Measurements from ENCODE around the gene PLA2G4E. TPM values are rescaled to one million over a fixed set of nuclear protein-coding genes. Genes with fewer than 3 reads are reported as not detected.

PLA2G4E gene
- total RNA-seq, 6 experiments from 2014 or later, result not detected

GRCh38 chr15:41992151-41992802, 28.6 kb downstream of the PLA2G4E start:
- Histone ChIP-seq H3K27ac (no peak overlapping the region), H3K4me3 (no peak overlapping the region), H3K4me1 (no peaks in the 10 kb centered on the region), H3K36me3 (no peaks in the 10 kb centered on the region), H3K9me3 (no peaks in the 10 kb centered on the region), H3K27me3 (no peaks in the 10 kb centered on the region)
- intact Hi-C loops (cut with DNase I), result loop anchor here in 1 of 2 donors (5.0 to 10.0 kb wide), 2 partner anchors 65 to 93 kb away; no protein-coding TSS in a partner anchor
- DNase-seq (peak in 2 of 3 donors; percentile 7 to 24), ATAC-seq (no peak)
- TF ChIP-seq, protein P1, sequence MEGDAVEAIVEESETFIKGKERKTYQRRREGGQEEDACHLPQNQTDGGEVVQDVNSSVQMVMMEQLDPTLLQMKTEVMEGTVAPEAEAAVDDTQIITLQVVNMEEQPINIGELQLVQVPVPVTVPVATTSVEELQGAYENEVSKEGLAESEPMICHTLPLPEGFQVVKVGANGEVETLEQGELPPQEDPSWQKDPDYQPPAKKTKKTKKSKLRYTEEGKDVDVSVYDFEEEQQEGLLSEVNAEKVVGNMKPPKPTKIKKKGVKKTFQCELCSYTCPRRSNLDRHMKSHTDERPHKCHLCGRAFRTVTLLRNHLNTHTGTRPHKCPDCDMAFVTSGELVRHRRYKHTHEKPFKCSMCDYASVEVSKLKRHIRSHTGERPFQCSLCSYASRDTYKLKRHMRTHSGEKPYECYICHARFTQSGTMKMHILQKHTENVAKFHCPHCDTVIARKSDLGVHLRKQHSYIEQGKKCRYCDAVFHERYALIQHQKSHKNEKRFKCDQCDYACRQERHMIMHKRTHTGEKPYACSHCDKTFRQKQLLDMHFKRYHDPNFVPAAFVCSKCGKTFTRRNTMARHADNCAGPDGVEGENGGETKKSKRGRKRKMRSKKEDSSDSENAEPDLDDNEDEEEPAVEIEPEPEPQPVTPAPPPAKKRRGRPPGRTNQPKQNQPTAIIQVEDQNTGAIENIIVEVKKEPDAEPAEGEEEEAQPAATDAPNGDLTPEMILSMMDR (IDR thresholded peaks at IDR 0.05), result no peak
- TF ChIP-seq POLR2A (IDR thresholded peaks at IDR 0.05), result no peak
- WGBS (ENCODE audit: insufficient coverage, low coverage, low lambda C conversion rate, missing lambda C conversion rate), result 69% methylated on average over 10 of the region's 18 CpGs

- H3K27me3 ChIP-seq, result no peaks in the 10 kb centered on the region
- H3K4me3 ChIP-seq, result no peak overlapping the region
- intact Hi-C loops (cut with DNase I), result loop anchor here in 1 of 2 donors (5.0 to 10.0 kb wide), 2 partner anchors 67 to 94 kb away; no protein-coding TSS in a partner anchor
- no peaks in the 10 kb centered on the region for H3K9me3 ChIP-seq
- no peak for TF ChIP-seq POLR2A (IDR thresholded peaks at IDR 0.05)
- TF ChIP-seq, protein P1 (IDR thresholded peaks at IDR 0.05), result no peak
- H3K27ac ChIP-seq, result no peak overlapping the region
- WGBS (ENCODE audit: insufficient coverage, low coverage, low lambda C conversion rate, missing lambda C conversion rate), result no CpG with 5 or more reads among the region's 3 CpGs
- ATAC-seq, result no peak
- DNase-seq, result peak in 2 of 3 donors; percentile 8 to 31
- H3K4me1 ChIP-seq, result no peaks in the 10 kb centered on the region
- no peaks in the 10 kb centered on the region for H3K36me3 ChIP-seq
Measured at GRCh38 chr15:41990691-41991090, 30.2 kb downstream of the PLA2G4E start.

GRCh38 chr15:41990243-41990605, 30.6 kb downstream of the PLA2G4E start:
- TF ChIP-seq, protein P1 (IDR thresholded peaks at IDR 0.05), result no peak
- TF ChIP-seq POLR2A (IDR thresholded peaks at IDR 0.05), result no peak
- H3K36me3 ChIP-seq, result no peaks in the 10 kb centered on the region
- no peak for ATAC-seq
- intact Hi-C loops (cut with DNase I), result loop anchor here in 1 of 2 donors (5.0 to 10.0 kb wide), 2 partner anchors 67 to 95 kb away; no protein-coding TSS in a partner anchor
- no peak overlapping the region for H3K4me3 ChIP-seq
- 40% methylated on average over 2 of the region's 7 CpGs for WGBS (ENCODE audit: insufficient coverage, low coverage, low lambda C conversion rate, missing lambda C conversion rate)
- no peaks in the 10 kb centered on the region for H3K4me1 ChIP-seq
- peak in 1 of 3 donors; percentile 44 for DNase-seq
- no peak overlapping the region for H3K27ac ChIP-seq
- no peaks in the 10 kb centered on the region for H3K9me3 ChIP-seq
- H3K27me3 ChIP-seq, result no peaks in the 10 kb centered on the region

GRCh38 chr15:41989573-41990242, 31.1 kb downstream of the PLA2G4E start:
- WGBS (ENCODE audit: insufficient coverage, low coverage, low lambda C conversion rate, missing lambda C conversion rate), result 9% methylated on average over 4 of the region's 9 CpGs
- no peaks in the 10 kb centered on the region for H3K9me3 ChIP-seq
- ATAC-seq (peak; percentile 91 to 97 (median 96)), DNase-seq (peak; percentile 81 to 88 (median 85))
- intact Hi-C loops (cut with DNase I), result loop anchor here (5.0 to 10.0 kb wide), 3 partner anchors 68 to 95 kb away; no protein-coding TSS in a partner anchor
- no peaks in the 10 kb centered on the region for H3K4me1 ChIP-seq
- H3K36me3 ChIP-seq, result no peaks in the 10 kb centered on the region
- no peak overlapping the region for H3K4me3 ChIP-seq
- H3K27ac ChIP-seq, result no peak overlapping the region
- TF ChIP-seq POLR2A (IDR thresholded peaks at IDR 0.05), result no peak
- TF ChIP-seq, protein P1 (IDR thresholded peaks at IDR 0.05), result peak; percentile 97 to 99 (median 98)
- H3K27me3 ChIP-seq, result no peaks in the 10 kb centered on the region

All from right lobe of liver (tissue), 6 donors.